Tibial nerve (tissue), 4 donors: ENCODE results near the gene TMPRSS11D. TPM values are rescaled to one million over a fixed set of nuclear protein-coding genes. Genes with fewer than 3 reads are reported as not detected.

Experiments
- DNase-seq, 2 donors: peaks; one replicate each; pipeline ENCODE4 v3.0.0-alpha.2; 2019; ENCODE audit warnings: low spot score in 2 of 2
- H3K27ac ChIP-seq, 4 donors: fragments of 200-600 bp; sonication (generic) in 3 of 4; one replicate each; pipeline ENCODE4 v1.5.1; 2017 to 2019; ENCODE audit warnings: mild to moderate bottlenecking in 1 of 4
- H3K27me3 ChIP-seq, 2 donors: fragments of 200-600 bp; sonication (generic) in 1 of 2; one replicate each; pipeline versions ENCODE4 v1.5.1 to v1.6.0; 2017 to 2019
- H3K36me3 ChIP-seq, 3 donors: fragments of 200-600 bp; sonication (generic); one replicate each; pipeline ENCODE4 v1.5.1; 2018 to 2019
- H3K4me1 ChIP-seq, 4 donors: fragments of 200-600 bp; sonication (generic) in 3 of 4; one replicate each; pipeline ENCODE4 v1.5.1; 2017 to 2019
- H3K4me3 ChIP-seq, 4 donors: fragments of 200-600 bp; sonication (generic) in 3 of 4; one replicate each; pipeline ENCODE4 v1.5.1; 2017 to 2019; ENCODE audit warnings: mild to moderate bottlenecking in 1 of 4, moderate library complexity in 1 of 4
- H3K9me3 ChIP-seq, 4 donors: fragments of 200-600 bp; sonication (generic) in 3 of 4; one replicate each; pipeline ENCODE4 v1.5.1; 2017 to 2019
- EP300 ChIP-seq, 2 donors: sonication (generic); formaldehyde crosslinking; IDR thresholded peaks; one replicate each; pipeline ENCODE4 v1.6.1; 2017; ENCODE audit warnings: antibody characterized with exemption in 2 of 2, mild to moderate bottlenecking in 1 of 2
- POLR2A ChIP-seq, 2 donors: fragments of 450-650 bp; IDR thresholded peaks; one replicate each; pipeline ENCODE4 v1.6.1; 2017; ENCODE audit warnings: antibody characterized with exemption in 2 of 2, mild to moderate bottlenecking in 2 of 2, moderate library complexity in 2 of 2
- WGBS, 2 donors: methylation state at CpG; one replicate each; pipeline ENCODE4 v1.1.5; 2018; 5-methylcytosine and 5-hydroxymethylcytosine counted together
- total RNA-seq, 4 donors: library from RNA; depleted of rRNA; stranded (reverse); fragments of >200 nt; gene quantifications; one replicate each; pipeline ENCODE4 v1.1.0, GENCODE V29; 2016
- TF ChIP-seq, protein P1 (sequence below), 5 experiments: fragments of 200-600 bp in 3 of 5; fragments of 450-650 bp in 2 of 5; sonication (generic) in 3 of 5; IDR thresholded peaks; one replicate each; pipeline ENCODE4 v1.5.1; 2016 to 2019; ENCODE audit warnings: antibody characterized with exemption in 5 of 5, mild to moderate bottlenecking in 3 of 5, moderate library complexity in 2 of 5

Gene TMPRSS11D
- total RNA-seq, 4 donors from 2014 or later, result not detected

DNA sequence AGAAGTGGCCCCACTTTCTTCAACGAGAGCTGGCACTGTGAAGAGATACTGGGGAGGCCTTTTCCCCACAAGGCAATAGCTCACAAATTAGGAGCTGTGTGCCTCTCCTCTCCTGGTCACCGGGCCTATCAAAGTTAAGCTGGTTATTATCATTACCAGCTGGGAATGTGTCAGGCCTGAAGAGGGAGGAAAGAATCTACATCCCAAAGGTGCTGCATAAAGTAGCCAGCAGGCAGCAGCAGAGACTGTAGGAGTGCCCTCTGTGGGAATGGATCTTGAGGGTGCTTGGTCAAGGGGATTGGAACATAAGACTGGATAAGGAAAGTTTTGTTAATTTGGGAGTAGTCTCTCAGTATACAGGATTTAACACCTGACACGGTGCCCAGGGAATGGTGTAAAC lies 9.1 kb upstream of the TMPRSS11D start:
- Histone ChIP-seq H3K4me3 (no peak overlapping the region), H3K27me3 (no peaks in the 10 kb centered on the region), H3K4me1 (no peaks in the 10 kb centered on the region), H3K36me3 (no peaks in the 10 kb centered on the region), H3K9me3 (peaks cover 0 to 7% (median 0%) of the 10 kb centered on the region in 4 donors), H3K27ac (no peak overlapping the region)
- DNase-seq, result no peak
- TF ChIP-seq, protein P1, sequence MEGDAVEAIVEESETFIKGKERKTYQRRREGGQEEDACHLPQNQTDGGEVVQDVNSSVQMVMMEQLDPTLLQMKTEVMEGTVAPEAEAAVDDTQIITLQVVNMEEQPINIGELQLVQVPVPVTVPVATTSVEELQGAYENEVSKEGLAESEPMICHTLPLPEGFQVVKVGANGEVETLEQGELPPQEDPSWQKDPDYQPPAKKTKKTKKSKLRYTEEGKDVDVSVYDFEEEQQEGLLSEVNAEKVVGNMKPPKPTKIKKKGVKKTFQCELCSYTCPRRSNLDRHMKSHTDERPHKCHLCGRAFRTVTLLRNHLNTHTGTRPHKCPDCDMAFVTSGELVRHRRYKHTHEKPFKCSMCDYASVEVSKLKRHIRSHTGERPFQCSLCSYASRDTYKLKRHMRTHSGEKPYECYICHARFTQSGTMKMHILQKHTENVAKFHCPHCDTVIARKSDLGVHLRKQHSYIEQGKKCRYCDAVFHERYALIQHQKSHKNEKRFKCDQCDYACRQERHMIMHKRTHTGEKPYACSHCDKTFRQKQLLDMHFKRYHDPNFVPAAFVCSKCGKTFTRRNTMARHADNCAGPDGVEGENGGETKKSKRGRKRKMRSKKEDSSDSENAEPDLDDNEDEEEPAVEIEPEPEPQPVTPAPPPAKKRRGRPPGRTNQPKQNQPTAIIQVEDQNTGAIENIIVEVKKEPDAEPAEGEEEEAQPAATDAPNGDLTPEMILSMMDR (IDR thresholded peaks at IDR 0.05), result no peak
- no peak for TF ChIP-seq POLR2A (IDR thresholded peaks at IDR 0.05)
- TF ChIP-seq EP300 (IDR thresholded peaks at IDR 0.05), result no peak
- 70 to 75% methylated on average over 3 of the region's 3 CpGs for WGBS, 2 donors

DNA sequence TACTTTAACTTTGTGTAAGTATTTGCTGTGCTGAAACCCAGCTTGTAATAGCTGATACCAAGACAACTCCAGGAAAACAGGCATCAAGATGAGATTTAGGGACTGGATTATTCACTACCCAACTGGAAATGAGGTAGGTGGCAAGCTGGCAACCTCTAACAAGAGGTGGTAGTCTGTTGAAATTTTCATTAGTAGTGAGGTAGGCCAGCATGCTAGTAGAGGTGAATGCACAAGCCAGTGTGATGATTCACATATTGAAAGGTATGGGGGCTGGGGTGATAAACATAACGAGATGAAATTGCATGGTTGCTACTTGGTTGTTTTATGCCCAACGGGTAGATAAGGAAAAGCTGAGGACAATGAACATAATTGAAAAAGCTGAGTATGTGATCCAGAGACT lies 8.5 kb upstream of the TMPRSS11D start:
- Histone ChIP-seq H3K4me1 (no peaks in the 10 kb centered on the region), H3K27me3 (no peaks in the 10 kb centered on the region), H3K4me3 (no peak overlapping the region), H3K9me3 (peaks cover 0 to 7% (median 0%) of the 10 kb centered on the region in 4 donors), H3K27ac (no peak overlapping the region), H3K36me3 (no peaks in the 10 kb centered on the region)
- no peak for TF ChIP-seq POLR2A (IDR thresholded peaks at IDR 0.05)
- TF ChIP-seq EP300 (IDR thresholded peaks at IDR 0.05), result no peak
- TF ChIP-seq, protein P1 (IDR thresholded peaks at IDR 0.05), result no peak
- DNase-seq, result no peak
- 87 to 89% methylated on average over 2 of the region's 2 CpGs for WGBS, 2 donors

DNA sequence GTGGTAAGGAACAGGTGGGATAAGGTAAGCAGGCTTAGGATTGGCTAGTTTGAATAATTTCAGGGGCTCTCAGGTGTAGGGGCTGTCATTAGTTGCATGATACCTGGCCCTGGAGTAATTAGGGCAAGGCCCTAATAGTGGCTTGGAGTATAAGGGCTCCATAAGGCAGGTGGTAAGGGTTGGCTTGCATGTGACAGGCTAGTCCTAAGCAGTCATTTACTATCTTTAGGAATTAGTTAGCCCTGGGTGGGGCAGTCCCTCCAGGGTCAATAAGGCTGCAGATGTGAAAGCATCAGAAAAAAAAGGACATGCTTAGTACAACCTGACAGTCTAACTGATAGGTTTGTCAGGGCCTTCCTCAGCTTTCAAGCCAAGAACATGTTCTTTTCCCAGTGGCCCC lies 7.8 kb upstream of the TMPRSS11D start:
- DNase-seq, result no peak
- H3K27ac ChIP-seq, result no peak overlapping the region
- no peak overlapping the region for H3K4me3 ChIP-seq

DNA sequence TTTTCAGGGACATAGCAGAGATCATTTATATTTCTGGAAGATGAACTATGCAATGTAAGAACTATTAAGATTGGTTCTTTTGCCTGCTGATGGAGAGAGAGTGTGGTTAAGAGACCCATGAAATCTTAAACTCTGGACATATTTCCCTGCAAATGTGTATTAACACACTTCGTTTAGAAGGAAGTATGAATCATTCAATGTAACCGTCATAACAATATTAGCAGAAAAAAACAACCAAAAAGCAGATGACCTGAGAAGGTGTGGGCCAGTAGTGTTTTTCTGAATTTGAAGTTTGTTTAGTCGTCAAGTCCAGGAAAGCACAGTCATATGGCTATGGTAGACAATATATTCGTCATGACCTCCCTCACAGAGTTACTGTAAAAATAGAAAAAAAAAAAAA lies 2.5 kb upstream of the TMPRSS11D start:
- no peaks in the 10 kb centered on the region for H3K4me1 ChIP-seq
- H3K9me3 ChIP-seq, result no peaks in the 10 kb centered on the region
- TF ChIP-seq POLR2A (IDR thresholded peaks at IDR 0.05) (no peak), EP300 (IDR thresholded peaks at IDR 0.05) (no peak)
- TF ChIP-seq, protein P1 (IDR thresholded peaks at IDR 0.05), result no peak
- H3K36me3 ChIP-seq, result no peaks in the 10 kb centered on the region
- no peak overlapping the region for H3K27ac ChIP-seq
- DNase-seq, result no peak
- WGBS, 2 donors, result 84 to 86% methylated on average over 4 of the region's 4 CpGs
- H3K4me3 ChIP-seq, result no peak overlapping the region
- no peaks in the 10 kb centered on the region for H3K27me3 ChIP-seq

More for the DNA sequence above, 7.8 kb upstream of the TMPRSS11D start:
- Histone ChIP-seq H3K9me3 (peaks cover 0 to 4% (median 0%) of the 10 kb centered on the region in 4 donors), H3K36me3 (no peaks in the 10 kb centered on the region), H3K4me1 (no peaks in the 10 kb centered on the region), H3K27me3 (no peaks in the 10 kb centered on the region)
- TF ChIP-seq, protein P1 (IDR thresholded peaks at IDR 0.05), result no peak
- TF ChIP-seq POLR2A (IDR thresholded peaks at IDR 0.05) (no peak), EP300 (IDR thresholded peaks at IDR 0.05) (no peak)

DNA sequence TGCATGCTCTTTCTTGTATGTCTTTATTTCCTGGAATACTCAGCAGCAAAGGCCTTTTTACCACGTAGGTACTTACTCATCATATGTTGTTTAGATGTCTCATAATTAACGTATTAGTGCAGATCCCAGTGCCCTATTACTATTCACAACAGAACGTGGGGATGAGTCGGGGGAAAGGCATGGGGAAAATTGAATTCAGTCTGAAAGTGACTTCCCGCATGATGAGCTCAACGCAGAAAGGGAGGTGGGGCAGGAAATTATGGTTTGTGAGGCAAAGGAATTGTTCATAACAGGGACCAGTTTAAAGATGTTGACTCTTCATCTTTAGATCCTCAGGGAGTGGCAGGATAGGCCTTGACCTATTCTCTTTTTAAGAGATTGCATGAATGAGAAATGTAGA lies 2.0 kb upstream of the TMPRSS11D start:
- Histone ChIP-seq H3K36me3 (no peaks in the 10 kb centered on the region), H3K4me1 (no peaks in the 10 kb centered on the region), H3K27me3 (no peaks in the 10 kb centered on the region), H3K9me3 (no peaks in the 10 kb centered on the region), H3K4me3 (no peak overlapping the region), H3K27ac (no peak overlapping the region)
- 45 to 50% methylated on average over 6 of the region's 6 CpGs for WGBS, 2 donors
- no peak for DNase-seq
- TF ChIP-seq POLR2A (IDR thresholded peaks at IDR 0.05), result no peak

DNA sequence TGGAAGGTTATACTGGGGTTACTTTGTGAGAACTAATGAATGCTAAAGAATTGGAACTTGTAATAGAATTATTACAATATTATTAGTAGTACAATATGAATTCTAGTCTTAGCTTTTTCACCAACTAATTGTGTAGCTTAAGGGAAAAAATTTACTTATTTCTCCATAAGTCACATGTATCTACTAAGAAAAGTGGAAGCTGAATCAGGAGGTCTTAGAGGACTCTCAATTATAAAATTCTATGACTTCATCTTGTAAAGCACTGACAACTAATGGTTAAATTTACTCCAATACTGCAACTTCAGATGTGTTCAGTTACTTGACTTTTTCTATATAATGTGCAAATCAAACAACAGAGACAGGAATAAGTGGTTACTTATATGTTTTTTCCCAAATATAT lies 899 bp upstream of the TMPRSS11D start:
- Histone ChIP-seq H3K27ac (no peak overlapping the region), H3K9me3 (no peaks in the 10 kb centered on the region), H3K4me1 (no peaks in the 10 kb centered on the region), H3K4me3 (no peak overlapping the region), H3K27me3 (no peaks in the 10 kb centered on the region), H3K36me3 (no peaks in the 10 kb centered on the region)
- DNase-seq, result no peak
- TF ChIP-seq POLR2A (IDR thresholded peaks at IDR 0.05), result no peak
- TF ChIP-seq, protein P1 (IDR thresholded peaks at IDR 0.05), result no peak
- TF ChIP-seq EP300 (IDR thresholded peaks at IDR 0.05), result no peak
